GM12875 (cell line): Measurements from ENCODE around the gene ARL8B.

Experiments used
- H3K4me3 ChIP-seq: one replicate; pipeline ENCODE4 v1.5.1; 2011; ENCODE audit warnings: low read depth, low read length, control low read depth
- CTCF ChIP-seq: IDR thresholded peaks from 2 replicates; pipeline ENCODE4 v1.5.1; 2011; ENCODE audit warnings: low read depth, mild to moderate bottlenecking, control low read depth, inconsistent platforms, low read length, moderate library complexity, borderline replicate concordance; ENCODE audit not compliant: insufficient read depth

Gene ARL8B

DNA sequence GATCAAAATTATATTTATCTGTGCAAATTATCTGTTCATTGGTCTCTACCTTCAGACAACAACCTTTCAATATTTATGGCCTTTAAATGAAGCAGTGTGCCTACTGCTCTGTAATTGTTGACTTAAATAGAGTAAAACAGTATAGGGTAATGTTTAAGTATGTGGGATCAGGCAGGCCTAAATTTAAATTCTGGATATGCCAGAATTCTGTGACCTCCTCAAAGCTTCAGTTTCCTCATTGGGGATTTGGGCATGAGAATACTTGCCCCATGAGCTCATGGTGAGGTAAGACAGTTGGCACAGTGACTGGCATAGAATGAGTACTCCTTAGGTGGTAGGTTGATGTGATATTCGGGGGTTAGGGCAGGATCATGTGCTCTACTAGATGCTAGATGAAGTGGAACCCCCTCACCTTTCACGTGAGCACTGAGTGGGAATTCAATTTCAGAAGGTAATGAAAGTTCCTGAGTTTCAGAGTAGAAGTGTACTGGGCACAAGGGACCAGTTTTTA is 14.9 kb downstream of the ARL8B start:
- H3K4me3 ChIP-seq: no peak overlapping the region
- TF ChIP-seq CTCF: no peak

DNA sequence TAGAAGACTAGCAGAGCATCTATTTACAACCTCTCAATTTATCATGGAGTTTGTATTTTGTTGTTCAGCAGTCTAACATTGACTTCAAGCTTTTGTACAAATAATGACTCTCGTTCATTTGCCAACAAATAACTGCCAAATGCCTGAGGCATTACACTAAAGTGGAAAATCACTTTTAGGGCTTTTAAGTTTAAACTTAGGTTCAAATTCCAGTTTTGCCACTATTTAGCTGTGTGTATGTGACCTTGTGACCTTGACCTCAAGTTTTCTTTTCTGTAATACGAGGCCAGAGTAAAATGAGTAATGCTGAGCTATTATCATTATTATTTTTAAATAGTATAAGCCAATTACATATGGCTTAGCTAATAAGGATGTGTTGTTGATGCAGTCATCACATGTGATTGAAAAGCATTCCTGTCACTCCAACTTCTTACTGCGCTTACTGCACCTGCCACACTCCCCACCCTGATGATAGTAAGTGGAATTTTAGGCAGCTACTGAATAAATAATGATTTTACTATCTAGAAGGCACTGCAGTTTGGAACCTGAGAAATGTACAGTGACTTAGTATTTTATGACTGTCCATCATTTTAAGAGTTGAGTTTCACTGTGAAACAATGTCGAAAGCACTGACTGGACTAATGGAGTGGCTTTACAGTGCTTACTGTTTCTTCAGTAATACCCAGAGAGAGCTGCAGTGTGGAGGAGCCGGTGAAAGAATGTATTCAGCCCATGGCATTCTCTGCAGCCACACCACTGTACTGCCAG is 16.3 kb downstream of the ARL8B start:
- no peak overlapping the region for H3K4me3 ChIP-seq
- no peak for TF ChIP-seq CTCF

GRCh38 chr3:5140230-5140621 is 18.1 kb downstream of the ARL8B start:
- H3K4me3 ChIP-seq: no peak overlapping the region
- TF ChIP-seq CTCF: no peak

DNA sequence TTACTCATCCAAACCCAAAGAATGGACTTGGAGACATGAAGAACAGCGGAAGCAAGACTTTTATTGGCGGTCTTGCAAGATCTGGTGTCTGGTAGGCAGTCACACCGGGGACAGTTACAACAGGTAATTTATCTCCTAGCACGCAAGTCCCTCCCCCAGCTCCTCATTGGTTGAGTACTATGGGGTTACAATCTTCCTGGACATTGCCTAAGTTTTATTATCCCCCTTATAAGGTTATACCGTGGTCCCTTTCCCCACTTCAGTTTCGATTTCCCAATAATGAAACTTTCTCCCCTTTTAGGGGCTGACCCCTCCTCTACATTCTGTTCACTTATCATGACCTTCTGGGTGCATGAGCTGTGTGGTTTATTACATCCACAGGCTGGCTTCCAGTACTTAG is 18.7 kb downstream of the ARL8B start:
- no peak for TF ChIP-seq CTCF
- H3K4me3 ChIP-seq: no peak overlapping the region

GRCh38 chr3:5141760-5142159 is 19.7 kb downstream of the ARL8B start:
- no peak for TF ChIP-seq CTCF
- no peak overlapping the region for H3K4me3 ChIP-seq

DNA sequence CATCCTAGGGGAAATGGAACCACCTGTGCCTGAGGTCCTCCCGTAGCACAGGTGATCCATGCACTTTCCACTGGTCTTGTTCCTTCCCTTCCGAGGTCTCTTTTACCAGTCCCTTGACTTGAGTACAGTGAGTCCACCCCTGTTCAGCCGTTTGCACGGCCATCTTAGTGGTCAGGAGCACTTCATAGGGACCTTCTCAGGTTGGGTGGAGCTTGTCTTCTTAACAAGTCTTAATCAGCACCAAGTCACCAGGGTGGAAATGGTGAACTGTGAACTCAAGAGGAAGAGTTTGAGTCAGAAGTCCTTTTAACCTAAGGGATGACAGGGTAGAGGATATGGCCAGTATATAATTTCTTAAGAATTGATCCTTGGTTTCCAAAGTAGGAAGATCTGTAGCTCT is 21.4 kb downstream of the ARL8B start:
- TF ChIP-seq CTCF: no peak
- no peak overlapping the region for H3K4me3 ChIP-seq

DNA sequence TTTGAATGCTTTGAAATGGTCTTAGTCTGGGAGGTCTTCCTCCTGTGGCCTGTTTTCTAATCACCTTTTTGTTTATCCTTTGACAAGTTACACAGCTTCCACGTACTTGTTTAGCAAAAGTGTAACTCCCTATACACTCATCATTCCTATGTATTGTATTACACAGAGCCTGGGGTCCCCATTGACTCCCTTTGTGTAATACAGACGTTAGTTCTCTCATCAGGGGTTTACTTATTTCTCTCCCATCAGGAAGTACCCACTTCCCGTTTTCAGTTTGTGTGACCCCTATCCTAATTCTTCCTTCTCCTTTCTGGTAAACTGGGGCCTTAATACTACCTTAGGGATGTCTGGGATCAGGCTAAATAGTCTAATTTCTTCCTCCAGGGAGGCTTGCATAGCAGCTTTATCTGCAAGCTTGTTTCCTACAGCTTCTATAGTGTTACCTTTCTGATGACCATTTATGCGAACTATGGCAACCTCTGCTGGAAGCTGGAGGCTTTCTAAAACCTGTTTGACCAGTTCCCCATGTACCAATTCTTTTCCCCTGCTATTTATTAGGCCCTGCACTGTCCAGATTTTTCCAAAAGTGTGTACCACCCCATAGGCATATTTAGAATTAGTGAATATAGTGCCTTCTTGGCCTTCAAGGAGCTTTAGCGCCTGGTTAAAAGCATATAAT is 22.4 kb downstream of the ARL8B start:
- TF ChIP-seq CTCF: no peak
- no peak overlapping the region for H3K4me3 ChIP-seq
